IMR-90 (cell line): Measurements from ENCODE around the gene ARAP3. TPM values are rescaled to one million over a fixed set of nuclear protein-coding genes. Genes with fewer than 3 reads are reported as not detected.

Experiments
- ATAC-seq: fragments of 200-7000 bp; cut with Tn5 transposase; 2 replicates; pipeline ENCODE4 v1.9.1; 2020; ENCODE audit warnings: low read depth, mild to moderate bottlenecking, moderate library complexity
- BruUV-seq: library from RNA; stranded (reverse); fragments of 400-500 nt; replicated peaks from 2 replicates; lab custom pipeline; 2021; lab: Mats Ljungman, UMichigan
- CTCF ChIA-PET: fragments of 300-600 bp; formaldehyde crosslinking; extraction: SDS; loops from one replicate; lab custom pipeline; 2021; ENCODE audit warnings: antibody characterized with exemption; lab: Yijun Ruan, JAX
- POLR2A ChIA-PET: fragments of 300-600 bp; sonication (Branson Sonifier 250); formaldehyde crosslinking; loops from one replicate; lab custom pipeline; 2022; ENCODE audit warnings: antibody characterized with exemption; ENCODE audit not compliant: unreplicated experiment; lab: Charles Lee
- DNase-seq: peaks from one replicate; pipeline ENCODE4 v3.0.0; 2013
- H2AFZ ChIP-seq: replicated peaks from 2 replicates; pipeline ENCODE3; 2013; ENCODE audit warnings: low read length, mild to moderate bottlenecking; ENCODE audit not compliant: poor library complexity
- H2AK5ac ChIP-seq: 2 replicates; pipeline ENCODE4 v1.6.1; 2013; ENCODE audit warnings: low read depth, low read length, inconsistent platforms
- H2AK9ac ChIP-seq: replicated peaks from 2 replicates; pipeline ENCODE3; 2013; ENCODE audit warnings: mild to moderate bottlenecking, low read depth, low read length, moderate library complexity; ENCODE audit not compliant: poor library complexity
- H2BK120ac ChIP-seq: 2 replicates; pipeline ENCODE4 v1.6.1; 2013; ENCODE audit warnings: low read depth, low read length, inconsistent platforms
- H2BK15ac ChIP-seq: 3 replicates; pipeline ENCODE4 v1.6.1; 2013; ENCODE audit warnings: low read depth, low read length, inconsistent platforms
- H2BK20ac ChIP-seq: 2 replicates; pipeline ENCODE4 v1.6.1; 2013; ENCODE audit warnings: low read depth, mild to moderate bottlenecking, inconsistent platforms, low read length, moderate library complexity
- H2BK5ac ChIP-seq: 2 replicates; pipeline ENCODE4 v1.6.1; 2013; ENCODE audit warnings: mild to moderate bottlenecking, low read depth, low read length, inconsistent platforms; ENCODE audit not compliant: poor library complexity, severe bottlenecking
- H3K14ac ChIP-seq: replicated peaks from 2 replicates; pipeline ENCODE4 v1.6.1; 2013; ENCODE audit warnings: low read depth, low read length, inconsistent platforms
- H3K18ac ChIP-seq: 2 replicates; pipeline ENCODE4 v1.6.1; 2013; ENCODE audit warnings: low read depth, low read length, control low read depth
- H3K23ac ChIP-seq: 2 replicates; pipeline ENCODE4 v1.6.1; 2013; ENCODE audit warnings: low read depth, low read length, inconsistent platforms
- H3K27ac ChIP-seq: 2 replicates; pipeline ENCODE4 v1.5.1; 2013; ENCODE audit warnings: mild to moderate bottlenecking, control low read depth, low read length; ENCODE audit not compliant: insufficient read depth
- H3K27me3 ChIP-seq: 2 replicates; pipeline ENCODE4 v1.6.1; 2013; ENCODE audit warnings: low read length; ENCODE audit not compliant: control insufficient read depth, insufficient read depth
- H3K36me3 ChIP-seq: 2 replicates; pipeline ENCODE4 v1.6.1; 2013; ENCODE audit warnings: low read length, mixed read lengths; ENCODE audit not compliant: control insufficient read depth, insufficient read depth
- H3K4ac ChIP-seq: 2 replicates; pipeline ENCODE4 v1.6.1; 2013; ENCODE audit warnings: low read depth, low read length, inconsistent platforms
- H3K4me1 ChIP-seq: 2 replicates; pipeline ENCODE4 v1.6.1; 2013; ENCODE audit warnings: low read length, mixed read lengths; ENCODE audit not compliant: control insufficient read depth, insufficient read depth
- H3K4me2 ChIP-seq: 2 replicates; pipeline ENCODE4 v1.6.1; 2013; ENCODE audit warnings: low read depth, mild to moderate bottlenecking, control low read depth, low read length, moderate library complexity
- H3K4me3 ChIP-seq: 2 replicates; pipeline ENCODE4 v1.5.1; 2013; ENCODE audit warnings: low read depth, mild to moderate bottlenecking, control low read depth, low read length, moderate library complexity; ENCODE audit not compliant: insufficient read depth
- H3K56ac ChIP-seq: 2 replicates; pipeline ENCODE4 v1.6.1; 2013; ENCODE audit warnings: low read length, inconsistent platforms; ENCODE audit not compliant: insufficient read depth; ENCODE audit errors: extremely low read depth
- H3K79me1 ChIP-seq, 2 experiments: 2 replicates each; pipeline ENCODE4 v1.6.1; 2013; ENCODE audit warnings: low read length in 2 of 2, inconsistent platforms in 1 of 2, low read depth in 1 of 2
- H3K9ac ChIP-seq: 2 replicates; pipeline ENCODE4 v1.6.1; 2013; ENCODE audit warnings: low read depth, low read length, control low read depth
- H3K9me1 ChIP-seq: 2 replicates; pipeline ENCODE4 v1.6.1; 2013; ENCODE audit warnings: low read length, inconsistent platforms; ENCODE audit not compliant: insufficient read depth
- H3K9me3 ChIP-seq: 2 replicates; pipeline ENCODE4 v1.6.1; 2013; ENCODE audit warnings: low read length; ENCODE audit not compliant: control insufficient read depth, insufficient read depth
- H4K20me1 ChIP-seq: 2 replicates; pipeline ENCODE4 v1.6.1; 2013; ENCODE audit warnings: low read length, inconsistent platforms; ENCODE audit not compliant: insufficient read depth
- H4K5ac ChIP-seq: 2 replicates; pipeline ENCODE4 v1.6.1; 2013; ENCODE audit warnings: mild to moderate bottlenecking, low read depth, low read length, control low read depth
- H4K8ac ChIP-seq, 2 experiments: 2 replicates each; pipeline ENCODE4 v1.6.1; 2013; ENCODE audit warnings: low read depth in 2 of 2, low read length in 2 of 2, control low read depth in 1 of 2, inconsistent platforms in 1 of 2
- H4K91ac ChIP-seq: 2 replicates; pipeline ENCODE4 v1.6.1; 2013; ENCODE audit warnings: low read depth, low read length, inconsistent platforms; ENCODE audit not compliant: insufficient read depth
- BHLHE40 ChIP-seq: fragments of 150-350 bp; IDR thresholded peaks from 2 replicates; pipeline ENCODE4 v1.6.1; 2016; ENCODE audit warnings: mild to moderate bottlenecking, low read depth, low read length
- CEBPB ChIP-seq: IDR thresholded peaks from 2 replicates; pipeline ENCODE4 v1.6.1; 2012; ENCODE audit warnings: low read depth, low read length, improper control_type of control experiment
- CHD1 ChIP-seq: IDR thresholded peaks from 2 replicates; pipeline ENCODE4 v1.6.1; 2012; ENCODE audit warnings: low read depth, low read length, improper control_type of control experiment
- CTCF ChIP-seq: conservative IDR thresholded peaks from 2 replicates; pipeline ENCODE4 v1.5.1; 2012; ENCODE audit warnings: mild to moderate bottlenecking, low read depth, low read length, improper control_type of control experiment
- ELK1 ChIP-seq: fragments of 150-350 bp; IDR thresholded peaks from 2 replicates; pipeline ENCODE4 v1.6.1; 2016; ENCODE audit warnings: low read depth, mild to moderate bottlenecking, low read length, moderate library complexity, borderline replicate concordance
- FOS ChIP-seq: fragments of 150-350 bp; IDR thresholded peaks from 2 replicates; pipeline ENCODE4 v1.6.1; 2016; ENCODE audit warnings: low read depth, low read length
- MAZ ChIP-seq: IDR thresholded peaks from 2 replicates; pipeline ENCODE4 v1.6.1; 2012; ENCODE audit warnings: low read depth, mild to moderate bottlenecking, low read length, improper control_type of control experiment, moderate library complexity, borderline replicate concordance
- NFE2L2 ChIP-seq: fragments of 150-350 bp; IDR thresholded peaks from 2 replicates; pipeline ENCODE4 v1.6.1; 2016; ENCODE audit warnings: low read depth, mild to moderate bottlenecking, low read length
- POLR2A ChIP-seq: IDR thresholded peaks from 2 replicates; pipeline ENCODE4 v1.6.1; 2012; ENCODE audit warnings: mild to moderate bottlenecking, low read depth, low read length
- RAD21 ChIP-seq: IDR thresholded peaks from 2 replicates; pipeline ENCODE4 v1.6.1; 2012; ENCODE audit warnings: low read length, improper control_type of control experiment
- RCOR1 ChIP-seq: IDR thresholded peaks from 2 replicates; pipeline ENCODE4 v1.6.1; 2012; ENCODE audit warnings: mild to moderate bottlenecking, low read length, improper control_type of control experiment; ENCODE audit not compliant: insufficient replicate concordance
- RFX5 ChIP-seq: IDR thresholded peaks from 2 replicates; pipeline ENCODE4 v1.8.0; 2012; ENCODE audit warnings: low read depth, mild to moderate bottlenecking, low read length, moderate library complexity
- SMC3 ChIP-seq: fragments of 150-350 bp; IDR thresholded peaks from 2 replicates; pipeline ENCODE4 v1.6.1; 2016; ENCODE audit warnings: low read depth, mild to moderate bottlenecking, antibody characterized with exemption, low read length, moderate library complexity
- USF2 ChIP-seq: fragments of 150-350 bp; IDR thresholded peaks from 2 replicates; pipeline ENCODE4 v1.6.1; 2017; ENCODE audit warnings: mild to moderate bottlenecking, antibody characterized with exemption, low read length, low read depth
- WGBS, 2 experiments: methylation state at CpG; one replicate each; pipeline versions ENCODE4 v1.1.5 to v1.1.7; 2013; ENCODE audit warnings: missing lambda C conversion rate in 2 of 2; ENCODE audit not compliant: insufficient read length in 1 of 2; ENCODE audit errors: extremely low coverage in 2 of 2; 5-methylcytosine and 5-hydroxymethylcytosine counted together
- dilution Hi-C: fragments of 300-500 bp; cut with HindIII; formaldehyde crosslinking; loops from one replicate; pipeline ENCODE4 v1.14.3; 2018; ENCODE audit warnings: low sequenced_read_pairs; ENCODE audit not compliant: unreplicated experiment
- in situ Hi-C: fragments of 300-500 bp; cut with MboI; formaldehyde crosslinking; loops from 3 replicates; pipeline ENCODE4 v1.14.3; 2019; ENCODE audit warnings: low sequenced_read_pairs, inconsistent platforms, mixed read lengths
- intact Hi-C: fragments of 100-400 bp; cut with micrococcal nuclease; formaldehyde crosslinking; loops from 2 replicates; pipeline ENCODE4 v1.10.0; 2022
- polyA plus RNA-seq, 3 experiments: library from polyadenylated mRNA; depleted of rRNA; stranded (reverse); fragments of >200 nt; gene quantifications; 2 replicates each; pipeline ENCODE4 v1.2.3, GENCODE V29; 2012; ENCODE audit warnings: low replicate concordance in 1 of 3
- total RNA-seq: library from RNA; depleted of rRNA; stranded (reverse); fragments of >200 nt; gene quantifications from 2 replicates; pipeline ENCODE4 v1.2.3, GENCODE V29; 2012

Gene ARAP3
- total and polyA plus RNA-seq, 2 of the 4 experiments (the other 2 are of a cell fraction): 2.2 to 6.9 TPM

- no peak for TF ChIP-seq NFE2L2
- no peak for TF ChIP-seq CEBPB
Measured at GRCh38 chr5:141656396-141656795, 25.6 kb downstream of the ARAP3 start (continued).

- dilution Hi-C loops (no loop called here), intact Hi-C loops (no loop called here), in situ Hi-C loops (no loop called here)
- peaks cover 18% of the 10 kb centered on the region for H3K4me1 ChIP-seq
- no peaks in the 10 kb centered on the region for H3K27me3 ChIP-seq
- no peaks in the 10 kb centered on the region for H3K9me3 ChIP-seq
- DNase-seq (no peak), ATAC-seq (no peak)
- ChIA-PET POLR2A (no interaction called here), CTCF (no interaction called here)
- H3K4me3 ChIP-seq: no peak overlapping the region
- peak overlapping the region; percentile 49; the same call in 1 of the 2 replicates for H4K91ac ChIP-seq
- peaks cover 14% of the 10 kb centered on the region; the same call in 1 of the 2 replicates for H3K36me3 ChIP-seq
- no peak overlapping the region for H3K18ac ChIP-seq
- no peak overlapping the region for H3K4me2 ChIP-seq
- H3K14ac ChIP-seq: 0 out of 2 replicates have a peak overlapping the region, but pooled peaks have one; percentile 17
- peak overlapping the region; percentile 67 for H2AK9ac ChIP-seq
- no peak overlapping the region for H3K9ac ChIP-seq
- peaks cover 9 to 16% of the 10 kb centered on the region in 2 experiments for H3K79me1 ChIP-seq
- peak overlapping the region; percentile 48; the same call in 1 of the 2 replicates for H3K4ac ChIP-seq
- H4K20me1 ChIP-seq: no peaks in the 10 kb centered on the region
- H2AK5ac ChIP-seq: peak overlapping the region; percentile 75
- H3K27ac ChIP-seq: no peak overlapping the region
- peak overlapping the region; percentile 77 for H2BK5ac ChIP-seq
- H2BK15ac ChIP-seq: no peak overlapping the region
- H3K23ac ChIP-seq: no peak overlapping the region
- H4K8ac ChIP-seq: peak overlapping the region in 1 of 2 experiments; percentile 27; a peak in 1 of 4 replicates
- peak overlapping the region; percentile 45; the same call in 1 of the 2 replicates for H4K5ac ChIP-seq
- H3K9me1 ChIP-seq: peaks cover 3% of the 10 kb centered on the region; the same call in 1 of the 2 replicates
- no peak overlapping the region for H2BK20ac ChIP-seq
- H3K56ac ChIP-seq: no peak overlapping the region
- no CpG with 5 or more reads among the region's 7 CpGs for WGBS, 2 experiments
- no TSS peak for BruUV-seq
- H2AFZ ChIP-seq: no peak overlapping the region
- peak overlapping the region; percentile 21; the same call in 1 of the 2 replicates for H2BK120ac ChIP-seq
- TF ChIP-seq RFX5 (no peak), POLR2A (no peak), NFE2L2 (no peak), CTCF (no peak), ELK1 (no peak), RCOR1 (no peak), CEBPB (no peak), USF2 (no peak), MAZ (no peak), FOS (no peak), RAD21 (no peak), BHLHE40 (no peak), CHD1 (no peak), SMC3 (no peak)
Measured at GRCh38 chr5:141655020-141655419, 27.0 kb downstream of the ARAP3 start.
